A549 (cell line): ENCODE measurements around the gene LAMA2.

Experiments
- JUN ChIP-seq, 2 experiments: fragments of >200 bp; sonication (Bioruptor Twin); formaldehyde crosslinking; IDR thresholded peaks; 2 replicates in 1 of 2; 3 replicates in 1 of 2; pipeline ENCODE4 v1.6.1; 2016 to 2017
- KDM1A ChIP-seq: fragments of 200-600 bp; sonication (generic); IDR thresholded peaks from 2 replicates; pipeline ENCODE4 v1.6.1; 2016; ENCODE audit warnings: low read depth, mild to moderate bottlenecking
- POLR2A ChIP-seq: IDR thresholded peaks from 2 replicates; pipeline ENCODE4 v1.6.1; 2012; ENCODE audit warnings: mild to moderate bottlenecking, low read length
- POLR2AphosphoS2 ChIP-seq: conservative IDR thresholded peaks from 2 replicates; pipeline ENCODE4 v1.6.1; 2012; ENCODE audit warnings: low read length, improper control_type of control experiment, inconsistent platforms
- RAD21 ChIP-seq, 2 experiments: fragments of >200 bp in 1 of 2; sonication (Bioruptor Twin) in 1 of 2; formaldehyde crosslinking in 1 of 2; IDR thresholded peaks in 1 of 2; conservative IDR thresholded peaks in 1 of 2; 2 replicates in 1 of 2; 3 replicates in 1 of 2; pipeline ENCODE4 v1.6.1; 2012 to 2018; ENCODE audit warnings: inconsistent platforms in 1 of 2
- SMC3 ChIP-seq: fragments of >200 bp; sonication (Bioruptor Twin); formaldehyde crosslinking; IDR thresholded peaks from 3 replicates; pipeline ENCODE4 v1.6.1; 2018; ENCODE audit warnings: inconsistent platforms
- TF ChIP-seq, protein P1 (sequence below): fragments of 250-450 bp; sonication (Bioruptor Pico); IDR thresholded peaks from 2 replicates; pipeline ENCODE4 v1.5.0; 2021; ENCODE audit warnings: mild to moderate bottlenecking, moderate library complexity, borderline replicate concordance
- TF ChIP-seq, protein P2 (sequence below): fragments of >200 bp; sonication (Bioruptor Twin); formaldehyde crosslinking; IDR thresholded peaks from 3 replicates; pipeline ENCODE4 v1.5.1; 2016

DNA sequence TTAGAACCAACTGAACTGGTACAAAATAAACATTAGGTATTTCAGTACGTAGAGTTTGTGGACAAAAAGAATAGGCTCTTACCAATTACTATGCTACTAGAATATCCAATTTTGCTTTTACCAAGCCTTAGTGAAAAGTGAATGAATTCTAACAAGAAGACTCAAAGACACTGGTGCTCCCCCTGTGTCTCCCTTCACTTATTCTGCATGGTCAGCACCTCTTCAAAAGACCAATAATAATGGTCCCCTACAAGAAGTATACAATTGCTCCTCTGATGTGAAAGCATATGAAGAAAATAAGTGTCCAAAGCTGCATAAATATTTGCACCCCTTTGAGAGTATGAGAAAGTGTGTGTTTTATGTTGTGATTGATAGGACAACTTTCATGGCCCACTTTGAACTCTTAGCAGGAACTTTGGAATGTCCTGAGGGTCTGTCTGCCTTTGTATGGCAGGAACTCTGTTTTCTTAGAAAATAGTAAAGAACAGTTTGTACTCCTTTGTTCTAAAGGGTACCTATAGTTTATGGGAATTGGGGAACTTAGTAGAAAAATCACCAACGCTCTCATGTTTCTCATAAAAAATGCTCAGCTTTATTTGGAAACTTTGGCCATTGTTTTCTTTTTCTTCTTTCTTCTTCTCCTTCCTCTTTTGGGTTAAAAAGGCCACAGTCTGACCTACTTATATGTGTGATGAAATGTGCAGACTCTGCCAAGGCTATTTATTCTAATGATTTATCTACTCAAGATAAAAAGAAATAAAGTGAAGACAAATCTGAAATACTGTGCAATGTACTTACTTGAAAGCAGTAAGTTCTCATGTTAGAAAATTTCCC is 352.4 kb downstream of the LAMA2 start:
- TF ChIP-seq KDM1A (no peak), RAD21 (conservative IDR thresholded peaks at IDR 0.05 in 1 of 2, IDR thresholded peaks at IDR 0.05 in 1 of 2) (no peak), JUN (IDR thresholded peaks at IDR 0.05) (no peak), POLR2AphosphoS2 (no peak), POLR2A (no peak), SMC3 (no peak)
- TF ChIP-seq, protein P1, sequence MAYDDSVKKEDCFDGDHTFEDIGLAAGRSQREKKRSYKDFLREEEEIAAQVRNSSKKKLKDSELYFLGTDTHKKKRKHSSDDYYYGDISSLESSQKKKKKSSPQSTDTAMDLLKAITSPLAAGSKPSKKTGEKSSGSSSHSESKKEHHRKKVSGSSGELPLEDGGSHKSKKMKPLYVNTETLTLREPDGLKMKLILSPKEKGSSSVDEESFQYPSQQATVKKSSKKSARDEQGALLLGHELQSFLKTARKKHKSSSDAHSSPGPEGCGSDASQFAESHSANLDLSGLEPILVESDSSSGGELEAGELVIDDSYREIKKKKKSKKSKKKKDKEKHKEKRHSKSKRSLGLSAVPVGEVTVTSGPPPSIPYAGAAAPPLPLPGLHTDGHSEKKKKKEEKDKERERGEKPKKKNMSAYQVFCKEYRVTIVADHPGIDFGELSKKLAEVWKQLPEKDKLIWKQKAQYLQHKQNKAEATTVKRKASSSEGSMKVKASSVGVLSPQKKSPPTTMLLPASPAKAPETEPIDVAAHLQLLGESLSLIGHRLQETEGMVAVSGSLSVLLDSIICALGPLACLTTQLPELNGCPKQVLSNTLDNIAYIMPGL (CRISPR knock-in tag) = no peak
- TF ChIP-seq, protein P2, sequence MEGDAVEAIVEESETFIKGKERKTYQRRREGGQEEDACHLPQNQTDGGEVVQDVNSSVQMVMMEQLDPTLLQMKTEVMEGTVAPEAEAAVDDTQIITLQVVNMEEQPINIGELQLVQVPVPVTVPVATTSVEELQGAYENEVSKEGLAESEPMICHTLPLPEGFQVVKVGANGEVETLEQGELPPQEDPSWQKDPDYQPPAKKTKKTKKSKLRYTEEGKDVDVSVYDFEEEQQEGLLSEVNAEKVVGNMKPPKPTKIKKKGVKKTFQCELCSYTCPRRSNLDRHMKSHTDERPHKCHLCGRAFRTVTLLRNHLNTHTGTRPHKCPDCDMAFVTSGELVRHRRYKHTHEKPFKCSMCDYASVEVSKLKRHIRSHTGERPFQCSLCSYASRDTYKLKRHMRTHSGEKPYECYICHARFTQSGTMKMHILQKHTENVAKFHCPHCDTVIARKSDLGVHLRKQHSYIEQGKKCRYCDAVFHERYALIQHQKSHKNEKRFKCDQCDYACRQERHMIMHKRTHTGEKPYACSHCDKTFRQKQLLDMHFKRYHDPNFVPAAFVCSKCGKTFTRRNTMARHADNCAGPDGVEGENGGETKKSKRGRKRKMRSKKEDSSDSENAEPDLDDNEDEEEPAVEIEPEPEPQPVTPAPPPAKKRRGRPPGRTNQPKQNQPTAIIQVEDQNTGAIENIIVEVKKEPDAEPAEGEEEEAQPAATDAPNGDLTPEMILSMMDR = no peak
